ENCODE results near the gene RNF149. TPM values are rescaled to one million over a fixed set of nuclear protein-coding genes. Genes with fewer than 3 reads are reported as not detected.

The RNF149 gene
- total and polyA plus RNA-seq, 9 of the 15 experiments (the other 6 are each of a cell fraction or from before 2014, with no cell fraction given) = 9.0 to 31.5 (median 22.8) TPM

DNA sequence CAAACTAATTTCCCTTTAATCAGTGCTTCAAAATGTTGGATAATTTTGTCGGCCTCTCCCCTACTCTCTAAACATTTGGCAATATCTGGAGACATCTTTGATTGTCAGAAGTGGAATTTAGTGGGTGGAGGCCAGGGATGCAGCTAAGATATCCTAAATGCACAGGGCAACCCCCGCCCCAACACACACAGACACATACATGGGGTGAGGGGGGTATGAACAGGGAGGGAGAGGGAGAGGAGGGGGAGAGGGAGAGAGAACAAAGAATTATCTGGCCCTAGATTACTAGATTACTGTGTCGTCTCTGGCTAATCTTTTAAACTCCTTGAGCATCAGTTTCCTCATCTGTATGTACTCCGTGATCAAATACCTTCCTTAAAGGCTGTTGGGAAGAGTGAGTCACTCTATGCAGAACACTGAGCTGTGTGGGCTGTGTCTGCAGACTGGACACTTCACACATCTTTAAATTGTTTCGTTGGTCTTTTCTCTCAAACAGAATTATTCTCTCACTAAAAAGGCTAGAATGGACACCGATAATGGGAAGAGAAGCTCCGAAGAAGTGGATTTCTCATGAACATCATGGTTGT is 2.9 kb downstream of the RNF149 start:
- FAIRE-seq (peak; percentile 70), ATAC-seq (no peak), DNase-seq (ENCODE audit: extremely low read depth in 1 of 4, low spot score in 3 of 4) (peak in 2 of 4 experiments; percentile 21 to 53)
- Histone ChIP-seq H3K27me3 (ENCODE audit: control insufficient read depth in 2 of 2, insufficient read depth in 2 of 2, low read length in 2 of 2) (no peaks in the 10 kb centered on the region), H3K27ac (ENCODE audit: extremely low read depth, low read depth, low read length) (no peak overlapping the region), H3K9ac (ENCODE audit: insufficient read depth in 1 of 2, low read depth in 2 of 2, low read length in 2 of 2) (peak overlapping the region in 1 of 2 experiments; percentile 85; a peak in 1 of 4 replicates), H3K9me3 (replicated peaks; ENCODE audit: control insufficient read depth, insufficient read depth, low read depth, low read length) (no peaks in the 10 kb centered on the region), H3K4me2 (ENCODE audit: insufficient read depth, low read length) (peak overlapping the region; percentile 92), H3K79me2 (ENCODE audit: control insufficient read depth, insufficient read depth, low read length) (peaks cover 80% of the 10 kb centered on the region), H4K20me1 (replicated peaks; ENCODE audit: control insufficient read depth, insufficient read depth, low read length) (peaks cover 28% of the 10 kb centered on the region), H3K4me3 (peak overlapping the region; percentile 72; the same call in 1 of the 2 replicates), H3K36me3 (ENCODE audit: control insufficient read depth, insufficient read depth, low read length) (peaks cover 41% of the 10 kb centered on the region), H2AFZ (ENCODE audit: low read depth, low read length) (no peak overlapping the region), H3K4me1 (replicated peaks in 1 of 2; ENCODE audit: control insufficient read depth in 2 of 2, insufficient read depth in 2 of 2, low read length in 2 of 2) (peaks cover 16 to 25% of the 10 kb centered on the region in 2 experiments; a peak in 4 of 5 replicates), H3K9me1 (ENCODE audit: control insufficient read depth, insufficient read depth, low read length) (no peaks in the 10 kb centered on the region)
- WGBS (ENCODE audit: insufficient coverage, low coverage, missing lambda C conversion rate) = 40% methylated on average over 7 of the region's 7 CpGs
- ChIA-PET CTCF (ENCODE audit: low intra/inter-chr PET ratio) (no interaction called here), POLR2A (interaction anchor here (0.6 to 1.1 kb wide), 3 partner anchors 18 to 73 kb away, joined by 3 to 4 read pairs (median 3); no protein-coding TSS in a partner anchor)
- intact Hi-C loops (cut with micrococcal nuclease) (no loop called here), in situ Hi-C loops (cut with MboI) (no loop called here)
- no TSS peak for BruUV-seq (replicated peaks)
- TF ChIP-seq DPF2 (IDR thresholded peaks at IDR 0.05) (peak; percentile 44), JUND (IDR thresholded peaks at IDR 0.05; ENCODE audit: borderline replicate concordance, low read depth, low read length) (peak; percentile 85), JUND (tag; IDR thresholded peaks at IDR 0.05; ENCODE audit: borderline replicate concordance, low read depth, low read length) (peak; percentile 24; the same call in 1 of the 3 replicates), RREB1 (CRISPR knock-in tag; IDR thresholded peaks at IDR 0.05) (no peak), NFE2 (IDR thresholded peaks at IDR 0.05; ENCODE audit: low read depth) (no peak), FOSL1 (tag; conservative IDR thresholded peaks at IDR 0.05) (peak; percentile 48; the same call in 1 of the 2 replicates), SMARCA4 (IDR thresholded peaks at IDR 0.05) (peak; percentile 20; the same call in 1 of the 2 replicates), JUN (IDR thresholded peaks at IDR 0.05; ENCODE audit: borderline replicate concordance, low read depth, low read length) (peak; percentile 50; the same call in 1 of the 2 replicates), JUN (CRISPR knock-in tag; IDR thresholded peaks at IDR 0.05; ENCODE audit: borderline replicate concordance) (no peak)
- TF ChIP-seq, protein P1, sequence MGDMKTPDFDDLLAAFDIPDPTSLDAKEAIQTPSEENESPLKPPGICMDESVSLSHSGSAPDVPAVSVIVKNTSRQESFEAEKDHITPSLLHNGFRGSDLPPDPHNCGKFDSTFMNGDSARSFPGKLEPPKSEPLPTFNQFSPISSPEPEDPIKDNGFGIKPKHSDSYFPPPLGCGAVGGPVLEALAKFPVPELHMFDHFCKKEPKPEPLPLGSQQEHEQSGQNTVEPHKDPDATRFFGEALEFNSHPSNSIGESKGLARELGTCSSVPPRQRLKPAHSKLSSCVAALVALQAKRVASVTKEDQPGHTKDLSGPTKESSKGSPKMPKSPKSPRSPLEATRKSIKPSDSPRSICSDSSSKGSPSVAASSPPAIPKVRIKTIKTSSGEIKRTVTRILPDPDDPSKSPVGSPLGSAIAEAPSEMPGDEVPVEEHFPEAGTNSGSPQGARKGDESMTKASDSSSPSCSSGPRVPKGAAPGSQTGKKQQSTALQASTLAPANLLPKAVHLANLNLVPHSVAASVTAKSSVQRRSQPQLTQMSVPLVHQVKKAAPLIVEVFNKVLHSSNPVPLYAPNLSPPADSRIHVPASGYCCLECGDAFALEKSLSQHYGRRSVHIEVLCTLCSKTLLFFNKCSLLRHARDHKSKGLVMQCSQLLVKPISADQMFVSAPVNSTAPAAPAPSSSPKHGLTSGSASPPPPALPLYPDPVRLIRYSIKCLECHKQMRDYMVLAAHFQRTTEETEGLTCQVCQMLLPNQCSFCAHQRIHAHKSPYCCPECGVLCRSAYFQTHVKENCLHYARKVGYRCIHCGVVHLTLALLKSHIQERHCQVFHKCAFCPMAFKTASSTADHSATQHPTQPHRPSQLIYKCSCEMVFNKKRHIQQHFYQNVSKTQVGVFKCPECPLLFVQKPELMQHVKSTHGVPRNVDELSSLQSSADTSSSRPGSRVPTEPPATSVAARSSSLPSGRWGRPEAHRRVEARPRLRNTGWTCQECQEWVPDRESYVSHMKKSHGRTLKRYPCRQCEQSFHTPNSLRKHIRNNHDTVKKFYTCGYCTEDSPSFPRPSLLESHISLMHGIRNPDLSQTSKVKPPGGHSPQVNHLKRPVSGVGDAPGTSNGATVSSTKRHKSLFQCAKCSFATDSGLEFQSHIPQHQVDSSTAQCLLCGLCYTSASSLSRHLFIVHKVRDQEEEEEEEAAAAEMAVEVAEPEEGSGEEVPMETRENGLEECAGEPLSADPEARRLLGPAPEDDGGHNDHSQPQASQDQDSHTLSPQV (IDR thresholded peaks at IDR 0.05) = no peak
- TF ChIP-seq, protein P2, sequence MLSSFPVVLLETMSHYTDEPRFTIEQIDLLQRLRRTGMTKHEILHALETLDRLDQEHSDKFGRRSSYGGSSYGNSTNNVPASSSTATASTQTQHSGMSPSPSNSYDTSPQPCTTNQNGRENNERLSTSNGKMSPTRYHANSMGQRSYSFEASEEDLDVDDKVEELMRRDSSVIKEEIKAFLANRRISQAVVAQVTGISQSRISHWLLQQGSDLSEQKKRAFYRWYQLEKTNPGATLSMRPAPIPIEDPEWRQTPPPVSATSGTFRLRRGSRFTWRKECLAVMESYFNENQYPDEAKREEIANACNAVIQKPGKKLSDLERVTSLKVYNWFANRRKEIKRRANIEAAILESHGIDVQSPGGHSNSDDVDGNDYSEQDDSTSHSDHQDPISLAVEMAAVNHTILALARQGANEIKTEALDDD (IDR thresholded peaks at IDR 0.05) = peak; percentile 22; the same call in 1 of the 2 replicates
